Mucosa of descending colon (tissue), 3 donors: Measurements from ENCODE around the gene ANO1. TPM values are rescaled to one million over a fixed set of nuclear protein-coding genes. Genes with fewer than 3 reads are reported as not detected.
A peak's percentile ranks its signal among the peaks of the same experiment; 100 is the strongest.

Experiments
- ATAC-seq: fragments of 200-7000 bp; cut with Tn5 transposase; one replicate; pipeline ENCODE4 v1.9.1; 2020; ENCODE audit warnings: mild to moderate bottlenecking, moderate library complexity
- DNase-seq, 3 donors: peaks; one replicate each; pipeline ENCODE4 v3.0.0-alpha.2; 2020
- H3K36me3 ChIP-seq: fragments of 200-600 bp; one replicate; pipeline ENCODE4 v1.8.0; 2021; ENCODE audit warnings: low read depth, mild to moderate bottlenecking
- H3K4me1 ChIP-seq: fragments of 200-600 bp; one replicate; pipeline ENCODE4 v1.8.0; 2021; ENCODE audit warnings: low read depth, mild to moderate bottlenecking
- H3K4me3 ChIP-seq: fragments of 200-600 bp; one replicate; pipeline ENCODE4 v1.8.0; 2021; ENCODE audit warnings: mild to moderate bottlenecking
- H3K9me3 ChIP-seq: fragments of 200-600 bp; one replicate; pipeline ENCODE4 v1.8.0; 2021; ENCODE audit warnings: mild to moderate bottlenecking
- CTCF ChIP-seq: fragments of 200-600 bp; IDR thresholded peaks from one replicate; pipeline ENCODE4 v1.8.0; 2022; ENCODE audit warnings: antibody characterized with exemption, mild to moderate bottlenecking
- intact Hi-C, 2 donors: fragments of 100-400 bp; cut with DNase I in 1 of 2; cut with micrococcal nuclease in 1 of 2; formaldehyde crosslinking; loops; one replicate each; pipeline versions ENCODE4 v1.11.0 to v1.11.1; 2022; cut with DNase I, micrococcal nuclease
- total RNA-seq, 3 donors: library from RNA; stranded (reverse); fragmentation: NEBNext Ultra II Directional in 2 of 3; extraction: Animal tissue kit (Norgen Biotek cat#: 25700) in 2 of 3; gene quantifications; one replicate each; pipeline versions ENCODE4 v1.2.1 to v1.2.4, GENCODE V29; 2021 to 2023
- donor health status: DM: no; HTN: no; CAD: no; lungs with moderate emphysema.
- donor health status: DM: no; HTN: no; CAD: no.
- donor health status: DM: no; HTN: yes; CAD: no.

Gene ANO1
- total RNA-seq, 3 donors from 2014 or later: 10.7 to 26.6 (median 11.8) TPM

DNA sequence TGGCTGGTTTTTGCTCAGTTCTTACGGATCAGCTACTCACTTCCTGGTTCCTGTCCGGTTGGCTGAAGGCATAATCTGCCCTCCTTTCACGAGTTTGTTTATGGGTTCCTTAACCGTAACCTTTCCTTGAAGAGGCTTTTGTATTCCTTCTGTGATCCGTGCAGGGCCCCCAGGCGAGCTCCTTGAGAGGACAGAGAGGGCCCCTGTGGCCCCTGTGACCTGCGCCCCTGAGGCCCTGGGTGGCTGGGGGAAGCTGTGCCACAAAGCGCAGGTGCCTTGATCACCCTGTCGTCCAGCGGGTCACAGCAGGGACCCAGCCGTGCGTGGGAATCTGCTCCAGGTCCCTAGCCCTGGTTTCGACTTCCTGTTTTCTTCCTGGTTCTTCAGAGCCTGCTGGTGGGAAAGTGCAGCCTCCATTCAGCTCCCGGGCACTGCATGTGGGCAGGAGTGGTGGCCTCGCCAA, 97.2 kb downstream of the ANO1 start:
- Histone ChIP-seq H3K4me3 (no peak overlapping the region), H3K9me3 (no peaks in the 10 kb centered on the region), H3K4me1 (no peaks in the 10 kb centered on the region), H3K36me3 (no peaks in the 10 kb centered on the region)
- intact Hi-C loops: no loop called here
- no peak for TF ChIP-seq CTCF
- no peak for ATAC-seq
- DNase-seq: no peak

DNA sequence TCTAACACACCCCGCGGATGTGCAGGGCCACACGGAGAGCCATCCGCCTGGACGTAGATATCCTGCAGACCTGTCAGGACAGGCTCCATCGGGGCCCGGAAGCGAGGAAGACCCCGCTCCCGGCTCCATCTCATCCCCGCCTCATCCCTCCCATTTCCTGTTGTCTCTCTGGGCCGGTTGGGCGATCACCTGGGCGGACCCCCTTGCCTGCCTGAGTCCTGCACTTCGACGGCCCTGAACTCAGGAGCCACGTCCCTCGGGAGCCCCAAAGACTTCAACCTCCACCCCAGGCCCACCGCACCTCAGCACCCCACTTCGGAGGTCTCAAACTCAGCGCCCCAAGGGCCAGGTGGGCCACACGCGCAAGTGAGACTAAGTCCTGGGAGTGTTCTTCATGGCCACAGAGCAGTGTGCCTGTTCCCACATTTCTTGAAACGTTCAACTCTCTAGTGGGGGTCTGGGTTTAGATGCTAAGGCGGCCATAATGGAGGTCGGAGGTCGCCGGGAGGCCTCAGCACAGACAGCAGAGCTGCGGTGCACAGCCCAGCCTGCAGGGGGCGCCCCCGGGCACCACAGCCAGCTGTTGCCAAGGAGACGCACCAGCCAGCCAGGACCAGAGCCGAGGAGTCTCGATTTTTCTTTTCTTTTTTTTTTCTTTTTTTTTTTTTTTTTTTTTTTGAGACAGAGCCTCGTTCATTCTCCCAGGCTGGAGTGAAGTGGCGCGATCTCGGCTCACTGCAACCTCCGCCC, 99.0 kb downstream of the ANO1 start:
- ATAC-seq: peak; percentile 91
- intact Hi-C loops: no loop called here
- Histone ChIP-seq H3K9me3 (no peaks in the 10 kb centered on the region), H3K4me3 (no peak overlapping the region), H3K4me1 (no peaks in the 10 kb centered on the region), H3K36me3 (no peaks in the 10 kb centered on the region)
- peak in 2 of 3 donors; percentile 64 to 65 for DNase-seq
- TF ChIP-seq CTCF: peak; percentile 62

DNA sequence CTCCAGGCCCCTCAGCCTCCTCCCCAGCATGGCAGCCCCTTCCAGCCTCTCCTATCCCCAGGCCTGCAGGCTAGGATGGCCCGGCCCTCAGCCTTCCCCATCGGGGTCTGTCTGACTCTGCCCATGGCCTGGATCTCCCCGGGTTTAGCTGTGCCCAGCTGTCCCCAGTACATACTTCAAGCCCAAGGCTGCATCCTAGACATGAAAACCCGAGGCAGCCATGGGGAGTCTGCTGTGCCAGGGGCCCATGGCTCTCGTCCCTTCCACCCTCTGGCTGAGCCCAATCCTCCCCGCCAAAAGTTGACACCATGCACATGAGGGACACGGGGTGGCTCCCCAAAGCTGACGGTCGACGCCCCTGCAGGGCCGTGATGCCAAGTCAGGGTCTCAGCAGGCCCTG, 102.8 kb downstream of the ANO1 start:
- ATAC-seq (no peak), DNase-seq (no peak)
- Histone ChIP-seq H3K9me3 (no peaks in the 10 kb centered on the region), H3K36me3 (no peaks in the 10 kb centered on the region), H3K4me3 (no peak overlapping the region), H3K4me1 (no peaks in the 10 kb centered on the region)
- TF ChIP-seq CTCF: no peak
- intact Hi-C loops: no loop called here

- no peaks in the 10 kb centered on the region for H3K36me3 ChIP-seq
- H3K4me1 ChIP-seq: no peaks in the 10 kb centered on the region
- no peak for DNase-seq
- intact Hi-C loops: no loop called here
- TF ChIP-seq CTCF: no peak
- no peaks in the 10 kb centered on the region for H3K9me3 ChIP-seq
- no peak overlapping the region for H3K4me3 ChIP-seq
- no peak for ATAC-seq
These were observed 104.1 kb downstream of the ANO1 start for GRCh38 chr11:70182266-70182665.

- intact Hi-C loops: no loop called here
- no peak for DNase-seq
- ATAC-seq: no peak
- no peaks in the 10 kb centered on the region for H3K4me1 ChIP-seq
- no peak overlapping the region for H3K4me3 ChIP-seq
- no peaks in the 10 kb centered on the region for H3K36me3 ChIP-seq
- TF ChIP-seq CTCF: no peak
- H3K9me3 ChIP-seq: no peaks in the 10 kb centered on the region
These were observed 104.9 kb downstream of the ANO1 start for GRCh38 chr11:70183032-70183431.
